Cardiac muscle cell (in vitro differentiated cells and primary cell): ENCODE data around the gene SIRT2. TPM values are rescaled to one million over a fixed set of nuclear protein-coding genes. Genes with fewer than 3 reads are reported as not detected.
"Not testable (repeated sequence)": the region's sequence is repeated elsewhere in the genome, so short reads cannot be mapped to it uniquely, and the experiment has no call there.

Source experiments
- DNase-seq, 2 donors: peaks; one replicate each; pipeline versions ENCODE4 v3.0.0 to v3.0.0-alpha.2; 2010 to 2017; ENCODE audit warnings: low read depth in 1 of 2, low spot score in 1 of 2
- H3K27ac ChIP-seq: fragments of 200-600 bp; sonication (generic); 2 replicates; pipeline ENCODE4 v1.5.1; 2016
- H3K27me3 ChIP-seq: fragments of 200-600 bp; sonication (generic); 2 replicates; pipeline ENCODE4 v1.6.0; 2016; ENCODE audit warnings: control low read depth
- H3K36me3 ChIP-seq: fragments of 200-600 bp; sonication (generic); 2 replicates; pipeline ENCODE4 v1.5.1; 2016; ENCODE audit warnings: control low read depth
- H3K4me1 ChIP-seq: fragments of 200-600 bp; sonication (generic); 2 replicates; pipeline ENCODE4 v1.8.1; 2017; ENCODE audit warnings: low read depth, mild to moderate bottlenecking, mixed run types
- H3K4me3 ChIP-seq: fragments of 200-600 bp; sonication (generic); 2 replicates; pipeline ENCODE4 v1.5.1; 2016; ENCODE audit warnings: mild to moderate bottlenecking
- H3K9me3 ChIP-seq: fragments of 200-600 bp; sonication (generic); 2 replicates; pipeline ENCODE4 v1.5.1; 2017; ENCODE audit warnings: low read depth, mild to moderate bottlenecking, control low read depth
- polyA plus RNA-seq: library from polyadenylated mRNA; unstranded; fragments of >200 nt; fragmentation: Nextera tagmentation; extraction: Ambion mirVana; gene quantifications from 2 replicates; pipeline ENCODE4 v1.2.1, GENCODE V29; 2016
- total RNA-seq: library from RNA; depleted of rRNA; stranded (reverse); fragments of >200 nt; gene quantifications from 2 replicates; pipeline ENCODE4 v1.2.3, GENCODE V29; 2016
- TF ChIP-seq, protein P1 (sequence below): IDR thresholded peaks from 2 replicates; pipeline ENCODE4 v1.5.1; 2012; ENCODE audit warnings: low read depth, mild to moderate bottlenecking, low read length

SIRT2 gene
- total and polyA plus RNA-seq, 2 experiments from 2014 or later: 33.4 to 33.5 TPM

GRCh38 chr19:38834590-38834989 is 64.8 kb downstream of the SIRT2 start:
- Histone ChIP-seq H3K4me3 (no peak overlapping the region), H3K36me3 (peaks cover 45% of the 10 kb centered on the region), H3K27ac (no peak overlapping the region), H3K4me1 (peaks cover 9% of the 10 kb centered on the region), H3K27me3 (no peaks in the 10 kb centered on the region), H3K9me3 (no peaks in the 10 kb centered on the region)
- TF ChIP-seq, protein P1, sequence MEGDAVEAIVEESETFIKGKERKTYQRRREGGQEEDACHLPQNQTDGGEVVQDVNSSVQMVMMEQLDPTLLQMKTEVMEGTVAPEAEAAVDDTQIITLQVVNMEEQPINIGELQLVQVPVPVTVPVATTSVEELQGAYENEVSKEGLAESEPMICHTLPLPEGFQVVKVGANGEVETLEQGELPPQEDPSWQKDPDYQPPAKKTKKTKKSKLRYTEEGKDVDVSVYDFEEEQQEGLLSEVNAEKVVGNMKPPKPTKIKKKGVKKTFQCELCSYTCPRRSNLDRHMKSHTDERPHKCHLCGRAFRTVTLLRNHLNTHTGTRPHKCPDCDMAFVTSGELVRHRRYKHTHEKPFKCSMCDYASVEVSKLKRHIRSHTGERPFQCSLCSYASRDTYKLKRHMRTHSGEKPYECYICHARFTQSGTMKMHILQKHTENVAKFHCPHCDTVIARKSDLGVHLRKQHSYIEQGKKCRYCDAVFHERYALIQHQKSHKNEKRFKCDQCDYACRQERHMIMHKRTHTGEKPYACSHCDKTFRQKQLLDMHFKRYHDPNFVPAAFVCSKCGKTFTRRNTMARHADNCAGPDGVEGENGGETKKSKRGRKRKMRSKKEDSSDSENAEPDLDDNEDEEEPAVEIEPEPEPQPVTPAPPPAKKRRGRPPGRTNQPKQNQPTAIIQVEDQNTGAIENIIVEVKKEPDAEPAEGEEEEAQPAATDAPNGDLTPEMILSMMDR: no peak
- DNase-seq: no peak

DNA sequence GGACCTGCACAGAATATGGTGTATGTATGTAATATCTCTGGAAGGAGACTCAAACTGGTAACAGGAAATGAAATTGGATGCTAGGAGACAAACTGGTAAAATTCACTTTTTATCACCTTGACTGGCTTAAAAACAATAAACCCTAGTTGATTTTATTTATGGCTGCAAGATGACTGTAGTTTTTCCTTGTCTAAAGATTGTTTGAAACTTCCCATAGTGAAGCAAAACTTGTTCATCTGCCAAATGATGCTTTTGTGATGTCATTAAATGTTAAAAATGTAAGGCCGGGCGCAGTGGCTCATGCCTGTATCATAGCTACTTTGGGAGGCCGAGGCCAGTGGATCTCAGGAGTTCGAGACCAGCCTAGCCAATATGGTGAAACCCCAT is 65.3 kb downstream of the SIRT2 start:
- Histone ChIP-seq H3K4me1 (peaks cover 9% of the 10 kb centered on the region), H3K36me3 (peaks cover 42% of the 10 kb centered on the region), H3K9me3 (no peaks in the 10 kb centered on the region), H3K4me3 (no peak overlapping the region), H3K27me3 (no peaks in the 10 kb centered on the region), H3K27ac (no peak overlapping the region)
- no peak for DNase-seq
- TF ChIP-seq, protein P1: no peak

DNA sequence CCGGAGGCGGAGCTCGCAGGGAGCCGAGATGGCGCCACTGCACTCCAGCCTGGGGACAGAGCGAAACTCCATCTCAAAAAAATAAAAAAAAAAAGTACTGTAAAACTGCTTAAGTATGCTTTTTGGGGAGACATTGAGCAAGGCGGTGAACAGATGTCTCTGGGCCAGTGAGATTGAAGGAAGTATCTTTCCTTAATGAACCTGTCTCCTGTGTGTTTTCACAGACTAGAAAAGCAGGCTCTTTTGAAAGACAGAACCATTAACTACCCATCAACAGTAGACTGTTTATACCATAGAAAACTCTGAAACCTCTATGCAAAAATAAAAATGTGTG is 66.4 kb downstream of the SIRT2 start:
- no peak for DNase-seq
- H3K27ac ChIP-seq: no peak overlapping the region
- no peak overlapping the region for H3K4me3 ChIP-seq
- TF ChIP-seq, protein P1: no peak
- H3K9me3 ChIP-seq: no peaks in the 10 kb centered on the region
- H3K27me3 ChIP-seq: no peaks in the 10 kb centered on the region
- peaks cover 9% of the 10 kb centered on the region for H3K4me1 ChIP-seq
- H3K36me3 ChIP-seq: peaks cover 34% of the 10 kb centered on the region

GRCh38 chr19:38831142-38831605 is 68.2 kb downstream of the SIRT2 start:
- H3K27me3 ChIP-seq: no peaks in the 10 kb centered on the region
- peaks cover 20% of the 10 kb centered on the region for H3K36me3 ChIP-seq
- DNase-seq: peak; percentile 60 to 96
- H3K4me1 ChIP-seq: peaks cover 9% of the 10 kb centered on the region
- TF ChIP-seq, protein P1: no peak
- H3K4me3 ChIP-seq: peak overlapping the region; percentile 56
- H3K27ac ChIP-seq: peak overlapping the region; percentile 68
- no peaks in the 10 kb centered on the region for H3K9me3 ChIP-seq

DNA sequence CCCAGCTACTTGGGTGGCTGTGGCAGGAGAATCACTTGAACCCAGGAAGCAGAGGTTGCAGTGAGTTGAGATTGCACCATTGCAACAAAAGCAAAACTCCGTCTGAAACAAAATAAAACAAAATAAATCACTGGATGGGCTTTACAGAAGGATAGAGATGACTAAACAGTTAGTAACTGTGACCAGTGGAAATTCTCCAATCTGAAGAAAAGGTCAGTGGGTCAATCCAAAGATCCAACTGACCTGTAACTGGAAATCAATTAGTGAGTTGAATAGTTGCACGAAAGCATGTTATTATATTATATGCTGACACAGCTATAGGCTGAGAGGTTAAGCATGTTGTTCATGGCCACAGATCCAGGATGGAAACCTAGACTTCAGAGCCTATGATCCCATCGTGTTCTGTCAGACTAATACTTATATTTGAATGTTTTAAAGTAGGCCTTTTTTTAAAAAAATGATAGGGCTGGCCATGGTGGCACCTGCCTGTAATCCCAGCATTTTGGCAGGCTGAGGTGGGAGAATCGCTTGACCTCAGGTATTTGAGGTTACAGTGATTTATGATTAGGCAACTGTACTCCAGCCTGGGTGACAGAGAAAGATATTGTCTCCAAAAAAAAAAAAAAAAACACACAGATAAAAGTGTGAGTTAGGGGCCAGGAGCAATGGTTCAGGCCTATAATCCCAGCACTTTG is 69.2 kb downstream of the SIRT2 start:
- TF ChIP-seq, protein P1: no peak
- no peak overlapping the region for H3K4me3 ChIP-seq
- peaks cover 13% of the 10 kb centered on the region for H3K36me3 ChIP-seq
- no peaks in the 10 kb centered on the region for H3K9me3 ChIP-seq
- no peak for DNase-seq
- H3K27ac ChIP-seq: no peak overlapping the region
- peaks cover 9% of the 10 kb centered on the region for H3K4me1 ChIP-seq
- no peaks in the 10 kb centered on the region for H3K27me3 ChIP-seq

- not testable (repeated sequence) for H3K9me3 ChIP-seq, H3K27ac ChIP-seq, H3K4me1 ChIP-seq, H3K27me3 ChIP-seq, H3K4me3 ChIP-seq
- DNase-seq: peak in 1 of 2 donors; percentile 84
- peaks cover 13% of the 10 kb centered on the region for H3K36me3 ChIP-seq
Observed at GRCh38 chr19:38829203-38829602, 70.2 kb downstream of the SIRT2 start.

Other genes starting within 250 kb of the SIRT2 start
- gene CAPN12, start 155.1 kb downstream of the SIRT2 start, total RNA-seq: 1.6 and 10.9 TPM in 2 replicates
- 1.3 and 3.4 TPM in 2 replicates for gene CAPN12, start 155.1 kb downstream of the SIRT2 start, polyA plus RNA-seq
- gene LGALS7, start 126.1 kb downstream of the SIRT2 start, total RNA-seq: not detected in 2 replicates
- gene LGALS7, start 126.1 kb downstream of the SIRT2 start, polyA plus RNA-seq: not detected in 2 replicates
- not detected in 2 replicates for gene LGALS7B, start 110.4 kb downstream of the SIRT2 start, total RNA-seq
- gene LGALS7B, start 110.4 kb downstream of the SIRT2 start, polyA plus RNA-seq: not detected in 2 replicates
- 0.46 and 1.0 TPM in 2 replicates for gene LGALS4, start 86.7 kb downstream of the SIRT2 start, total RNA-seq
- gene LGALS4, start 86.7 kb downstream of the SIRT2 start, polyA plus RNA-seq: 0.50 and 2.0 TPM in 2 replicates
- gene ECH1, start 67.8 kb downstream of the SIRT2 start, total RNA-seq: 171 and 180 TPM in 2 replicates
- gene ECH1, start 67.8 kb downstream of the SIRT2 start, polyA plus RNA-seq: 360 and 430 TPM in 2 replicates
- 300 and 326 TPM in 2 replicates for gene HNRNPL, start 49.6 kb downstream of the SIRT2 start, total RNA-seq
- gene HNRNPL, start 49.6 kb downstream of the SIRT2 start, polyA plus RNA-seq: 240 and 291 TPM in 2 replicates
- 8.4 and 8.9 TPM in 2 replicates for gene RINL, start 21.3 kb downstream of the SIRT2 start, total RNA-seq
- gene RINL, start 21.3 kb downstream of the SIRT2 start, polyA plus RNA-seq: 3.9 and 10.6 TPM in 2 replicates
- gene NFKBIB, start 351 bp upstream of the SIRT2 start, total RNA-seq: 14.7 and 26.9 TPM in 2 replicates
- 19.6 and 21.5 TPM in 2 replicates for gene NFKBIB, start 351 bp upstream of the SIRT2 start, polyA plus RNA-seq
- 1.4 and 2.6 TPM in 2 replicates for gene CCER2, start 12.6 kb upstream of the SIRT2 start, total RNA-seq
- 3.0 and 3.1 TPM in 2 replicates for gene CCER2, start 12.6 kb upstream of the SIRT2 start, polyA plus RNA-seq
- 37.2 and 43.0 TPM in 2 replicates for gene SARS2, start 31.1 kb upstream of the SIRT2 start, total RNA-seq
- gene SARS2, start 31.1 kb upstream of the SIRT2 start, polyA plus RNA-seq: 52.3 and 78.9 TPM in 2 replicates
- 48.0 and 52.0 TPM in 2 replicates for gene MRPS12, start 31.3 kb upstream of the SIRT2 start, total RNA-seq
- gene MRPS12, start 31.3 kb upstream of the SIRT2 start, polyA plus RNA-seq: 72.2 and 84.7 TPM in 2 replicates
- gene FBXO17, start 76.1 kb upstream of the SIRT2 start, total RNA-seq: 30.9 and 65.3 TPM in 2 replicates
- 39.3 and 65.3 TPM in 2 replicates for gene FBXO17, start 76.1 kb upstream of the SIRT2 start, polyA plus RNA-seq
- 17.8 and 21.0 TPM in 2 replicates for gene FBXO27, start 132.9 kb upstream of the SIRT2 start, total RNA-seq
- 9.1 and 13.4 TPM in 2 replicates for gene FBXO27, start 132.9 kb upstream of the SIRT2 start, polyA plus RNA-seq
- gene ACP7, start 184.8 kb upstream of the SIRT2 start, total RNA-seq: not detected in 2 replicates
- not detected in 2 replicates for gene ACP7, start 184.8 kb upstream of the SIRT2 start, polyA plus RNA-seq
- 28.7 and 57.9 TPM in 2 replicates for gene PAK4, start 226.2 kb upstream of the SIRT2 start, total RNA-seq
- 32.5 and 62.2 TPM in 2 replicates for gene PAK4, start 226.2 kb upstream of the SIRT2 start, polyA plus RNA-seq